ENCODE results near the gene PPIA.

The PPIA gene

DNA sequence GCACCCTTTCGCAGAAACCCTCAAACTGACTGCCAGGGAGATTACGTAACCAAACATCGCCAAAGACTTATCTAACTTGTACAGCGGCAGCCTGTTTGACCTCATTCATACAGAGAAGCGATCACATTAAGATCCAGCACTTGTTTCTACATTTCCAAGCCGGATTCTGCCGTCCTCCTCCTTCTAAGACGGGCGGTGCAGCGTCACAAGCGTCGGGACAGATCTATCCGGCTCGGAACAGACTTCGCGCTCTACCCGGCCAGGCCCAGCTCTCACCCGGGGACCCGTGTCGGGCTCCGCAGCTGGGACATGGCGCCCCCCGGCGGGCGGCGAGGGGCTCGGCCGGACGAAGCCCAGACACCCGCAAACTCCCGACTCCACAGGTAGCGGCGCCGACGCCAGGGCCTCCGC, 51.0 kb downstream of the PPIA start:
- peak; percentile 92 to 95 for DNase-seq
- no peak for TF ChIP-seq POLR2A (IDR thresholded peaks at IDR 0.05; ENCODE audit: low read length)
- no peak for TF ChIP-seq GATA1 (IDR thresholded peaks at IDR 0.05; ENCODE audit: low read depth, low read length)

DNA sequence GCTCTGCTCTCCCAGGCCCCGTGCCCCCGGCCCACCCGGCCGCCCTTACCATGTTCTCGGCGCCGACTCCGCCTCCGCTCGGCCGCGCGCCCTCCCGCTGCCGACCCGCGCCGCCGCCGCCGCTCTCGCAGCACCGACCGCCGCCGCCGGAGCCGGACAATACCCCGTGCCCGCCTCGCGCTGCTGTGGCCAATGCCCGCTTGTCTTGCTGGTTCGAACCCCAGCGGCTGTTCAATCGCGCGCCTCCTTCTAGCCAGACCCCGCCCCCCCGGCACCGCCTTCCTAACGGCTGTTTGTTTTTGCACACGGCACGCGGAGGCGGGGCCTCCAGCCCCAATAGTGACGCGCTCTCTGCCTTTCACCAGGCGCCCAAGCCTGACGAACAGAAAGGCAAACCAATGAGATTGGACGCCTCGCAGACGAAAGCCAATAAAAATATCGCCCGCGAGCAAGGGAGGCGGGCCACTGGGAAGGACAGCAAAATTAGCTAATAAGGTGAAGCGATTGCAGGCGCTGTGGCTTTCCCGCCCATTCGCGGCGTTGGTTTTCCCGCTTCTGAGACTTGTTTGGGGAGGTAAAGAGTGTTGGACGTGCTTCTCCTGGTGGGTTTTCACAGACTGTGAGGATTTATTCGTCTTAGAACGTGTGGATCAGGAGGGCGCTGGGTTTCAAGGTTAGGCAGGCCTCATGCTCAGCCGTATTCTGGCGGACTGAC, 51.6 kb downstream of the PPIA start, which contains the start of gene H2AZ2:
TSS of gene H2AZ2 (minus strand) at position 168 of the 715 bp plus-strand sequence. CDS start at position 52, 116 bp downstream.
- no peak for TF ChIP-seq GATA1 (IDR thresholded peaks at IDR 0.05; ENCODE audit: low read depth, low read length)
- peak; percentile 98 for TF ChIP-seq POLR2A (IDR thresholded peaks at IDR 0.05; ENCODE audit: low read length)

GRCh38 chr7:44849259-44849884, 52.9 kb downstream of the PPIA start:
- DNase-seq, result no peak
- no peak for TF ChIP-seq GATA1 (IDR thresholded peaks at IDR 0.05; ENCODE audit: low read depth, low read length)
- TF ChIP-seq POLR2A (IDR thresholded peaks at IDR 0.05; ENCODE audit: low read length), result no peak

More for the DNA sequence above, 51.6 kb downstream of the PPIA start, which contains the start of gene H2AZ2:
- DNase-seq, result peak; percentile 100

DNA sequence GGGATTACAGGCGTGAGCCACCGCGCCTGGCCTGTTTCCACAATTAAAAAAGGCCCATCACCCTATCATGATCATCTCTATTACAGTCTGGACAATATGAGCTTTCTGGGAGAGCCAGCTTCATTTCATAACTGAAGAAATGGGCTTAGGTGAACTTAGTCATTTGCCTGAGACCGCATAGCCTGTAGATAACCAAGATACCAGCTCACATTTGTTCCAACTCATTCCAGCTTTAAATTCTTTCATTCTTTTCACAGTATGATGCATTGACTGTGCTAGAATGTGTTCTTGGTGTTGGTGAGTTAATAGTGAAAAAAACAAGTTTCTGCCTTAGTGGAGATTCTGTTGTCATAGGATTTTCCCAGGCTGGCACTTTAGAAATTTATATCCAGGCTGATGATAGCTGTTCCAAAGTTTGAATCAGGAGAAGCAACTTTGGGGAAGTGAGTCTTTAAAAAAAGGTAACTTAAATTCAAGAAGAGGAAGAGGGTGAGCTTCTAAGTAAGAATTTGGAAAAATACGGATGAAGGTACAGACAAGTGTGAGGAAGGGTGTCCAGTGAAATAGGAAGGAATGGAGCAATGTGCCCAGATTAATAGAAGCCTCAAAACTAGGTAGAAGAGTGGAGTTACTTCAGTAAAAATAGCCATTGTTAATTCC, 53.5 kb downstream of the PPIA start:
- TF ChIP-seq POLR2A (IDR thresholded peaks at IDR 0.05; ENCODE audit: low read length), result no peak
- no peak for TF ChIP-seq GATA1 (IDR thresholded peaks at IDR 0.05; ENCODE audit: low read depth, low read length)

DNA sequence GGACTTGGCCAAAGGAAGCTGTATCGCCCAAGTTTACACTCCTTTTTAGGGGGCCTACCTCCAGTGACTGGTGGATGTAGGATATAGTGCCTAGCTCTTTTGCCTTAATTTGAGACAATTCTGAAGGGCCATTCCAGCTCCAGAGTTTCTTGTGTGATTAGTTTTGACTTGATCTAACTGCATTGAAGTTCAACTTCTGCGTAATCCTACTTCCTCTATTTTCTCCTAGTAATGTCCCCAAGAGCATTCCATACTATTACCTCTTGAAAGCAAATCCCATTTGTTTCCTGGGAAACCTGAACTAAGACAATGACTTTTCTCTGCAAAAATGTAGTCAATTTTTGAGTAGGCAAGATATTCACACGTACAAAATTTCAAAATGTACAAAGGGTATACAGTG, 56.1 kb downstream of the PPIA start:
- DNase-seq, result no peak
- no peak for TF ChIP-seq GATA1 (IDR thresholded peaks at IDR 0.05; ENCODE audit: low read depth, low read length)
- TF ChIP-seq POLR2A (IDR thresholded peaks at IDR 0.05; ENCODE audit: low read length), result no peak

More for the DNA sequence above, 53.5 kb downstream of the PPIA start:
- DNase-seq, result no peak

All from erythroblast (primary cell).